NCI-H1694 treated with DMSO at 0.1 percent for 48 hours (cell line): ENCODE data around the gene OR6S1.
"Not testable (repeated sequence)": the region's sequence is repeated elsewhere in the genome, so short reads cannot be mapped to it uniquely, and the experiment has no call there.

Source experiments
- DNase-seq: peaks from one replicate; lab custom pipeline; 2025; lab: John Stamatoyannopoulos, UW

Gene OR6S1

DNA sequence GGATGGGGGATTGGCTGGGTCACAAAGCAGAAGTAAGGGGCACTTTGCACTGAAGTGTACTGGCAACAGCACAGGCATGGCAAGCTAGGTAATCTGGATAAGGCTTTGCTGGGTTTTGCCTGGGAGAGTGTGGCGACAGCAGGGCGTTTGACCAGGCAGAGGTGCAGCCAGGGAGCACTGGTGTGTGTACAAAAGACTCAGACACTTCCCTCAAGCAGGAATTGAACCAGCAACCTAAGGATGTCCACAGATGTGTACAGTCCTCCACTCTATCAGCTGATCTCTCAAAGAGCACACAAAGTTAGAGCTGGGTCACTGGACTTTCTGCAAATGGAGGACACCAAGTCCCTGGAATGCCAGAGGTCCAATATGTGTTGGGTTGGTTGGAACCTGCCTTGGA is 27.5 kb upstream of the OR6S1 start:
- no peak for DNase-seq

DNA sequence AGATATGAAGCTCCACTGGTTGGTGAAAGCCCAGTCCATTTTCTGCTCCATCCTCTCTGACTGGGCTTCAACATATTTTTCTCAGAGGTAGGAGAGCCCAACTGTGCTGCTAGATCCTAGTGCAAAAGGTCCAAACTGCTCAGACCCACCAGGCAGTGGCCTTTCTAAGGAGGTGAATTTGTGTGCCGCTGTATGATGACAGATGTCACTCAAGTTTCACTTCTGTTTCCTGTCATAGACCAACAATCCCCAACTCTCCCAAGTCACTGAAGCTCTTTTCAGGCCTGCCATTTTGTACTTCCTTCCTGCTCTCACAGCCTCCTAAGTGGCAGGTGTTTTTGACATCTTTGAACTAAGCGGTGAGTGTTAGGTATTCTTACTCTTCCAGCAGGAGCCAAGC is 26.5 kb upstream of the OR6S1 start:
- no peak for DNase-seq

DNA sequence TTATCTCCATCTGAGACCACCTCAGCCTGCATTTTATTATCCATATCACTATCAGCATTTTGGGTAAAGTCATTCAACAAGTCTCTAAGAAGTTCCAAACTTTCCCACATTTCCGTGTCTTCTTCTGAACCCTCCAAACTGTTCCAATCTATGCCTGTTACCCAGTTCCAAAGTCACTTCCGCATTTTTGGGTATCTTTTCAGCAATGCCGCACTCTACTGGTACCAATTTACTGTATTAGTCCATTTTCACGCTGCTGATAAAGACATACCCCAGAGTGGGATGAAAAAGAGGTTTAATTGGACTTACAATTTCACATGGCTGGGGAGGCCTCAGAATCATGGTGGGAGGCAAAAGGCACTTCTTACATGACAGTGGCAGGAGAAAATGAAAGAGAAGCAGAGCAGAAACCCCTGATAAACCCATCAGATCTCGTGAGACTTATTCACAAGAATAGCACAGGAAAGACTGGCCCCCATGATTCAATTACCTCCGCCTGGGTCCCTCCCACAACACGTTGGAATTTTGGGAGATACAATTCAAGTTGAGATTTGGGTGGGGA is 25.0 kb upstream of the OR6S1 start:
- not testable (repeated sequence) for DNase-seq

DNA sequence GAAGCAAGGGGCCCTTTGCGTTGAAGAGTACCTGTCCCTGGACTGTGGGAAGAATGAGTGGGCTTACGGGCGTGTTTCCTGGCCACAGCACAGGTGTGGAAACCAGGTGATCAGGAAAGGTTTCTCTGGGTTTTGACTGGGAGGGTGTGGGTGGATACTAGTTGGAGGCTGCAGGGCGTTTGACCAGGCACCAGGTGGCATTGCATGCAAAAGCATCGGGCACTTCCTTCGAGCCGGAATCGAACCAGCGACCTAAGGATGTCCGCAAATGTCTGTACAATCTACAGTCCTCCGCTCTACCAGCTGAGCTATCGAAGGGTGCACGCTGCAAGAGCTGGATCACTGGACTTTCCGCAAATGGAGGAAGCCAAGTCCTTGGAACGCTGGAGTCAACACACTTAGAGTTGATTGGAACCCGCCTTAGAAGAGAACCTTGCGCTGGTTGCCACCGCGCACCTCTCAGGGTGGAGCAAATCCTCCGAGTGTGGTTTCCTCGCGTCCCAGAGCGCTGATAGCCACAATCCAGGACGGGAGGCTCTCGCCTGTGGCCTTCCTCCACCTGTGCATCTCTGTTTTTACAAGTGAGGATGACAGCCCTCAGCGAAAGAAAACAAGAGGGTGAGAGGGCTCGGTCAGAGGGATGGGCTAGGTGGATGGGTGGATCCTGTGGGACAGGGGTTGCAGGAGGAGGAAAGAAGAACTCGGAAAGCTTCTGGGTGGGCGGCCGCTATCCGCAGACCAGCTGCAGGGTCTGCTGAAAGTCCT is 21.7 kb upstream of the OR6S1 start:
- DNase-seq = peak; percentile 29

DNA sequence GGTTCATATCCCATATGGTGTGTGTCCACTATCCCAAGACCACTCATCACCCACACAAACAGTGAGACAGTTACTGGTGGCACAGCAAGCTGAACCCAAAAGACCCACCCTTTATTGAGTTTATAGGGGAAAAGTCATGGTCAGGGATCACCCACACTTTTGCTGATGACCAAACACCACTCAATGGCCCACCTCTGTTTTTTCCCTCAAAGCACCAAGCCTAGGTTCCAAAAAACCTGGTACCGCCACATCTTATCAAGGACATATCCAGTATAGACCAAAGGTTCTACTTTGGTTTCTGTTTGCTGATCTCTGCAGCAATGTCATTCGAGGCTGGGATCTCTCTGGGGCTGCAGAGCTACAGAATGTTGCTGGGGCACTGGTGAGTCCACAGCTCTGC is 19.7 kb upstream of the OR6S1 start:
- DNase-seq = no peak

DNA sequence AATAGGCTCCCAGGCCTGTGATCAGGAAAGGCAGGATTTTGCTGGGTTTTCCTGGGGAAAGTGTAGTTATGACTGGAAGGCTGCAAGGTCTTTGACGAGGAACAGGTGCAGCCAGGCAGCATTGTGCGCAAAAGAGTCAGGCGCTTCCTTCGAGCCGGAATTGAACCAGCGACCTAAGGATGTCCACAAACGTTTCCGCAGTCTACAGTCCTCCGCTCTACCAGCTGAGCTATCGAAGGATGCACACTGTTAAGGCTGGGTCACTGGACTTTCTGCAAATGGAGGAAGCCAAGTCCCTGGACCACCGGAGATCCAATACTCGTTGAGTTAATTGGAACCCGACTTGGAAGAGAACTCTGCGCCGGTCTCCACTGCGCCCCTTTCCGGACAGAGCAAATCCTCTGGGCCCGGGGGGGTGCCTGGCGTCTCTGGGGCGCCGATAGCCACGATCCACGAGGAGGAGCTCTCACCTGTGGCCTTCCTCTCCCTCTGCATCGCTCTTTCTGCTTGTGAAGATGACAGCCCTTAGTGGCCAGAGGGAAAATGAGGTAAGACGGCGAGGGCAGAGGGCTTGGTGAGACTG is 18.4 kb upstream of the OR6S1 start:
- DNase-seq = no peak

DNA sequence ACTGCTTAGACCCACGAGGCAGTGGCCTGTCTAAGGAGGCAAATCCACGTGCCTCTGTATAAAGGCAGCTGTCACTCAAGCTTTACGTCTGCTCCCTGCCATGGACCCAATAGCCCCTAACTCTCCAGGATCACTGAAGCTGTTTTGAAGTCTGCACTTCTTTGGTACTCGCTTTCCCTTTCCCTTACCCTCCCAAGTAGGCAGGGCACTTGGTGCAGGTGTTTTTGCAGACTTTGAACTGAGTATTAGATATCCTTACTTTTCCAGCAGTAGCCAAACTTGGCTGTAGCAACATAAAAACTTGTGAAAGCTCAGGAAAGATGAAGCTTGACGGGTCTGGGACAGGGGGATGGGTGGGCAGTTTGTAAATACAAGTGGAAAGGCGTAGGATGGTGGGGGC is 17.8 kb upstream of the OR6S1 start:
- no peak for DNase-seq

DNA sequence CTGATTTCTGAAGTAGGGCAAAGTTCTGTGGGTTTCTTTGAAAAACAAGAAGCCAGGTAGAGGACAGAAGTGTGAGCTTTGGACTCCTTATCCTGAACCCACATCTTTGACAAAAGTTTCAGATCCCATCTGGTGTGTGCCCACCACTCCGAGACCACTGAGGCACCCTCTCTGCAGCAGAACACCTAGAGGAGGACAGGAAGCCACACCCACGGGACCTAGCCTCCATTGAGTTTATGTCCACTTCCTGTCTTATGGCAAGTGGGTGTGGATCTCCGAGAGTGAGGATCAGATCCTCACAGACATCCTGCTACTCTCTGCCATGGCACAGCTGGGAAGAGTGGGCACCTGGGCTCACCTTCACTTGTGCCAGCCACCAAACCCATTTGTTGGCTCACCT is 16.8 kb upstream of the OR6S1 start:
- DNase-seq = no peak

DNA sequence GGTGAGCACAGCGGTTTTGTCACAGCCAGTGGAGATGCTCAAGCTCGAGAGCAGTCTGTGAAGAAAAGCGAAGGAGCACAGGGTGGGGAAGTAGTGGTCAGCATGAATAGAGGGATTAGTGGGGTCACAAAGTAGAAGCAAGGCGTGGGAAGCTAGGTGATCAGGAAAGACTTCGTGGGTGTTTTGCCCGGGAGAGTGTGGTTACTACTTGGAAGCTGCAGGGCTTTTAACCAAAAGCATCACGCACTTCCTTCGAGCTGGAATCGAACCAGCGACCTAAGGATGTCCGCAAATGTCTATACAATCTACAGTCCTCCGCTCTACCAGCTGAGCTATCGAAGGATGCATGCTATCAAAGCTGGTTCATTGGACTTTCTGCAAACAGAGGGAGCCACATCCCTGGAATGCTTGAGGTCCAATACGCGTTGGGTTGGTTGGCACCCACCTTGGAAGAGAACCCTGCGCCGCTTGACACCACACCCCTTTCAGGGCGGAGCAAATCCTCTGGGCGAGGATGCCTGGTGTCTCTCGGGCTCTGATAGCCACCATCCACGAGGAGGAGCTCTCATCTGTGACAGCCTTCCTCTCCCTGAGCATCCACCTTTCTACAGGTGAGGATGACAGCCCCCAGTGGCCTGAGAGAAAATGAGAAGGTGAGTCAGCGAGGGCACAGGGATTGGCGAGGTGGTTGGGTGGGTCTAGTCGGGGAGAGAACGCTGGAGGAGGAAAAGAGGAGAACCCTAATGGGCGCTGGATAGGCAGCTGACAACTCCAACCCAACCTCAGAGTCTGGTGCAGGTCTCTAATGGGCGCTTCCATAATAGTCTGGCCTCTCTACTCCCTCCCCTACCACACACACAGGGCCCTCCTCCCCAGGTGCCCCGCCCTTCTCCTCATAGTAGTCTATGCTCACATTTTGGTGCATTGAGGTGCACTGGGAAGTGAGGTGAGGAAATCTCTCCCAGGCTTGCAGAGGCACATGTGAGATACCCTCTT is 16.0 kb upstream of the OR6S1 start:
- DNase-seq = no peak

DNA sequence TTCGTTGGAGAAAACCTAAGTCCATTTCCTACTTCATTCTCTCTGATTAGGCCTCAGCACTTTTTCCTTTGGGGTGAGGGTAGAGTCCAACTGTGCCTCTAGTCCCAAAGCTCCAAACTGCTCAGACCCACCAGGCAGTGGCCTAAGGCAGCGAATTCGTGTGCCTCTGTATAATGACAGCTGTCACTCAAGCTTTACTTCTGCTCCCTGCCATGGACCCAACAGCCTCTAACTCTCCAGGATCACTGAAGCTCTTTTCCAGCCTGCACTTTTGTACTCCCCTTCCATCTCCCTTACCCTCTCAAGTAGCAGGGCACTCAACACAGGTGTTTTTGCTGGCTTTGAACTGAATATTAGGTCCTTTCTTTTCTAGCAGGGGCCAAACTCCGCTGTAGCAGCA is 14.8 kb upstream of the OR6S1 start:
- no peak for DNase-seq

DNA sequence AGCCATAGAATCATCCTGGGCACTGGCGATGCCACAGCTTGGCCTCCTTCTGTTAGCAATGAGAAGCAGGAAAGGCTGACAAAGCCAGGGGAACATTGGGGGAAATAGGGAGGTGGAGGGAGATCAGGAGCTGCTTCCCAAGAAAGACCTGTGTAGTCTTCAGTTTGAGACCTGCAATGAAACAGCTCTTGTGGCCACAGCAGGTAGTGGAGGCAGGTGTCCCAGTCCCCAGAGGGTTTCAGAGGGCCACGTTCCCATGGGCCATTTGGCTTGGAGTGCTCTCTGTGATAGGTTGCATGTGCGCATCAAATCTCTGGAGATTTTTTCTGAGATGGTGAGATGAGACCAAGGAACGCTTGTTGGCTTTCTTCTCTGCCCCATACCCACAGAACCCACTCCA is 14.4 kb upstream of the OR6S1 start:
- no peak for DNase-seq

DNA sequence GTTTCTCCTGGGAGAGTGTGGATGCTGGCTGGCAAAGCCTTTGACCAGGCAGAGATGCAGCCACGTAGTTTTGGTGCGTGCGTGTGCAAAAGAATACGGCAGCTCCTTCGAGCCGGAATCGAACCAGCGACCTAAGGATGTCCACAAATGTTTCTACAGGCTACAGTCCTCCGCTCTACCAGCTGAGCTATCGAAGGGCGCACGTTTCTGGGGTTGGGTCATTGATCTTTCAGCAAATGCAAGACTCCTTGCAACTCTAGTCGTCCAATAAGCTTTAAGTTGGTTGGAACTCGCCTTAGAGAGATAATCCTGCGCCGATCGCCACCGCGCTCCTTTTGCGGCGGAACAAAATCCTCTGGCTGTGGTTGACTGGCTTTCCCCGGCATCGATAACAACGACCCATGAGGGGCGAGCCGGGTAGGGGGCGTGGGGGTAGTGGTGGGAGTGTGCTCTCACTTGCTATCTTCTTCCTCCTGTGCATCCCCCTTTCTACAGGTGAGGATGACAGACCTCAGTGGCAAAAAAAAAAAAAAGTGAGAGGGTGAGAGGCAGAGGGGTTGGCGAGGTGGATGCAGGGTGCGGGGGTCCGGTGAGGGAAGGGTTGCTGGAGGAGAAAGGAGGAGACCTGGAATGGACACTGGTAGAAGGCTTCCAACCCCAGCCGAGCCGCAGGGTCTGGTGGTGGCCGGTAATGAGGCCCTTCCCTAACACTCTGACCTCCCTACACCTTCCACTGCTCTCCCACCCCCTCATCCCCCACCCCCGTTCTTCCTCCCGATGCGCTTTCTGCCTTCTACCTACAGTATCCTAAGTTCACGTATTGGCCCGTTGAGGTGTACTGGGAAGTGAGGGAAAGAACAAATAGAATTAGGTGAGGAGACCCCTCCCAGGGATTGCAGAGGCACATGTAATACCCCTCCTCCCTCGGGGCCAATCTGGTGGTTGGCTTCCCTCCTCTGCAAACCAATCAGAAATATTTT is 11.8 kb upstream of the OR6S1 start:
- DNase-seq = no peak

DNA sequence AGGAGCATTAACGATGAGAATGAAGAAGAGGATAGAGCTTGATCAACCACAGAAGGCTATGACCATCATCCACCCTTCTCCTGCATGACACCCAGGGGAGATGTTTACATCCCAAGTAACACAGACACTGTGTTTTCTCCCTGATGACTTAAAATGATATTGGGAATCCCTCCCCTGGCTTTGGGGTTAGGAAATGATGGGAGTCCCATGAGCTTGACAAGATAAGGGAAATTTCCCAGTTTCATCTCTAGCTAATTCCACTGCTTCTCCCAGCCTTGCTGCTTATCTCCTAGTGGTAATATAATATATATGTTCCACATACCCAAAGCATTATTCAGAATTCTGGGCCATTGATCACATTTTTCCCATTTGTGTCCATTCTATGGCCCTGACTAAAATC is 4.0 kb upstream of the OR6S1 start:
- DNase-seq = no peak

DNA sequence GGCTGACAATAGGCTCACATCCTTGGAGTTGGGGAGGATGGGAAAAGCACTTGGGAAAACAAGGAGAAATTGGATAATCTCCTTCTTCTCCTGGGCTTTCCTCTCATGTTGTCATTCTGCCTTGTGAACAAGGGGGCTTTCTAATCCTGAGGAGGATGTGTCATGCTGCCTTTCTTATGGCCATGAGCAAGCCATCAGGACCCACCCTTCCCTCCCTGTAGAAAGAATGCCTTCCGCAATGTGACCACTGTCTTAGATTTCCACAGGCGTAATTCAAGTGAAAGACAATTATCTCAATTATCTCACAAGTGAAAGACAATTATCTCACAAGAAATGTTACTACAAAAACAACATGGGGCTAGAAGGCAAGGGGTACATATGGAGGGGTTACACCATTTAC is 3.0 kb upstream of the OR6S1 start:
- no peak for DNase-seq

DNA sequence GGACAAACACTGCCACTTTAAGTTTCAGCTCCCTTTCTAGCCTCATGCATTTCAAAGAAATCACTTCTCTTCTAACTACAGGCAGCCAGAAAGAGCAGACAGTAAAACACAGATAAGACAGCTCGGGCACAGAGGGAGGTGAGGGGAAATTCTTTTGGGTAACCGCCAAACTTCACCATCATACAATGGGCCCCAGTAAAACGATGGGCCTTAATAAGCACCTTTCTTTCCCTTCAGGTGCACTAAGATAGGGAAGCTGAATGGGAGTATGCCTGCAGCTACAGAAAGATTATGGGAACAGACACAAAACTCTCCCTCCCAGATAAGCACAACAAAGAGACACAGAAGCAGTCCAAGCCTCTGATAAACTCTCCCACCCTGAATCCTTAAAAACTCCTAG is 1.3 kb upstream of the OR6S1 start:
- DNase-seq = not testable (repeated sequence)

DNA sequence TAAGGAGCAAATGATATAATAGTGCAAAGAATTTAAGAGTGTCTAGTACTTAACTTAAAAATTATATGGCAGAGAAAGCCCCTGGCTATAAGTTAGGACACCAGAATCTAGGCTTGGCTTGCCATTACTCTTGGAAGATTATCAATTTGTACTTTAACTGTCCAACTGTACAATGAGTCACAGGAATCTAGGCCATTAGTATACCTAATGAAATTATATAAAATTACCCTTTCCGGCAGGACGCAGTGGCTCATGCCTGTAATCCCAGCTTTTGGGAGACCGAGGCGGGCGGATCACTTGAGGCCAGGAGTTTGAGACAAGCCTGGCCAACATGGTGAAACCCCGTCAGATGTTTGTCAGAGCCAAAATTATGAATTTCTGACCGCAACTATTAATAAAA is 691 bp upstream of the OR6S1 start:
- DNase-seq = no peak

DNA sequence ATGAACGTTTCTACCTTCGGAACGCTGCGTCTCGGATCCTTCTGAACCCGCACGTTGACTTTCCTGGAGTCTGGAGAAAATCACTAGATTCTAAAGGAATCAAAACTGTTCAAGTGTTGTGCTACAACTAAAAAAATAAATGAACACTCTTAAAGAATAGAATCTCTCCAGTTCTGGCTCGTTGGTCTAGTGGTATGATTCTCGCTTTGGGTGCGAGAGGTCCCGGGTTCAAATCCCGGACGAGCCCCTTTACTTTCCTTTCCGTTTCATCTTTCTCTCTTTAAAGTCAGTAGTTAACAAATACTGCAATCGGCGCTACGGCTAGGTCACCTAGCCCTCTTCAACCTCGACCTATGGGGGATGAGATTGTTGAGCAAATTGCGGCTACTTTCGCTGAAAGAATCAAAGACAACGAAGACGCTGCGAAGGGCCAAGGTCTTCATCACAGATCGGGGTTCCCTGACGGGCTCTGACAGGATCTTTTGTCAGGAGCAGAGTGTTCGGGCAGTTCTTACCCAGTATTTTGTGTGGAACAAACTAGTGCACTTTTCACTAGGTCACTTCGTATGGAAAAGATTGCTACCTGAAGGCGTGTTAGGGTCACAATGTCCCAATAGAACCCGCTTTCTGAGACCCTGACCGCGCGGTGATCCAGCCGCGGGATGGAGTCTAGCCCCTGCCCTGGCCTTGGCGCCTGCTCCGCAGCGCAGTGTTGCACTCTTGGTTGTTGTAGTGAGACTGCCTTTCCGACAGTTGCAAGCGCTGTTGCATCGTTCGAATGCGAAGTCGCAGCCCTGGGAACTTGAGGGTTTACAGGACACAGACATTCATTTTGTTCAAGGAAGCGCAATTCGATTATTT is 8.4 kb downstream of the OR6S1 start:
- DNase-seq = peak; percentile 67

DNA sequence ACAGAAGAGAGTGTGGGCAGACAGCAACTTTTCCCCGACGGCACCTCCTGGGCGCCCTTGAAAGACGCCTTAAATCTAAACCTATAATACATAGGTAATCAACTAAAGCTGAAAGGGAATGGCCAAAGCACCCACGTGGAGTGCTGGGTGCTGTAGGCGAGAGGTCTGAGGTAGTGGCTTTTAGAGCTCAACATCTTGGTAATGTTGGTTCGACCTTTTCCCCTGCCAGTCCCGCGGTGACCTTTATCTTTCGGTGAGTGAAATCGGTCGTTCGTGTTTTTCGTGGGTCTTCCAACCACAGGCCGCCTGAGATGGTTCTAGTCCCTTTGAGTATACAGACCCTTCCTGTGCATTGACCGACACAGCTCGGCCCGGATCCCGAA is 9.1 kb downstream of the OR6S1 start:
- DNase-seq = no peak

DNA sequence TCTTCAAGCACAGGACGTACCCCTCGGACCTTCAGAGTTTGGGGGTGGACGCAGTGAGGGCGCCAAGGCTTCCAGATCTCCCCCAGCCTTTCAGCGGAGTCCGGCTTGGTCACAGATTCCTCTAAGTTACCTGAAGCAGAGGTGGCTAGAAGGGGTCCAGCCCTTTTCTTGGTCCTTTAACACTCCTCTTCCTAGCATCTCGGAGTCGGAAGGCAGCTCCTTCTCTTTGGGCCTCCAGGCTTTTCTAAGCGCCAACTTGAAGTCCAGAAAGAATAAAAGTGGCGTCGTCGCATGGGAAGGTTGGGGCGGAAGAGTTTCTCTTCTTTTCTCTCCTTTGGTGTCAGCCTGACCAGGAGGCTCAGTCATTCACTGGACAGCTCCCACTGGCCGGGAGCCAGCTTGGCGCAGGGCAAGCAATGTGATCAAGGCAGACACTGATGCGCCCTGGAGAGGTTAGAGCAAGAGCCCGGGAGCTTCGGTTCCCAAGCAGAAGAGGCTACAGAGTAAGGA is 9.6 kb downstream of the OR6S1 start:
- DNase-seq = no peak
